NCI-H345 (cell line): Measurements from ENCODE around the gene FUT7.

Experiments
- DNase-seq: peaks from one replicate; lab custom pipeline; 2025; lab: John Stamatoyannopoulos, UW

FUT7 gene

GRCh38 chr9:137001857-137002645 lies 29.8 kb downstream of the FUT7 start:
- no peak for DNase-seq

- no peak for DNase-seq
Measured at GRCh38 chr9:137000177-137000930, 31.5 kb downstream of the FUT7 start.

GRCh38 chr9:136997830-136998234 lies 34.1 kb downstream of the FUT7 start:
- no peak for DNase-seq

GRCh38 chr9:136997371-136997770 lies 34.5 kb downstream of the FUT7 start:
- no peak for DNase-seq

GRCh38 chr9:136996361-136997292 lies 35.3 kb downstream of the FUT7 start, which contains the start of gene CLIC3:
CLIC3 (minus strand) TSS chr9:136996568; CDS start chr9:136996543, 25 bp downstream.
- DNase-seq: peak; percentile 28

GRCh38 chr9:136995772-136996311 lies 36.0 kb downstream of the FUT7 start:
- peak; percentile 31 for DNase-seq

GRCh38 chr9:136995362-136995761 lies 36.5 kb downstream of the FUT7 start:
- no peak for DNase-seq

GRCh38 chr9:136994888-136995230 lies 37.0 kb downstream of the FUT7 start:
- no peak for DNase-seq

- DNase-seq: no peak
Measured at GRCh38 chr9:136994180-136994887, 37.6 kb downstream of the FUT7 start.

GRCh38 chr9:136992819-136993369 lies 39.0 kb downstream of the FUT7 start:
- no peak for DNase-seq

- DNase-seq: peak; percentile 90
Measured at GRCh38 chr9:136991993-136992818, 39.7 kb downstream of the FUT7 start, which contains the start of gene PAXX. PAXX (plus strand) TSS chr9:136992422; CDS start chr9:136992444, 22 bp downstream.

GRCh38 chr9:136990242-136990911 lies 41.5 kb downstream of the FUT7 start:
- DNase-seq: peak; percentile 81

- no peak for DNase-seq
Measured at GRCh38 chr9:136988872-136989271, 43.0 kb downstream of the FUT7 start.

GRCh38 chr9:136985853-136986252 lies 46.0 kb downstream of the FUT7 start:
- DNase-seq: no peak

- DNase-seq: no peak
Measured at GRCh38 chr9:136985027-136985602, 46.8 kb downstream of the FUT7 start.

- no peak for DNase-seq
Measured at GRCh38 chr9:136984464-136985026, 47.3 kb downstream of the FUT7 start.

- DNase-seq: no peak
Measured at GRCh38 chr9:136983656-136984314, 48.1 kb downstream of the FUT7 start.

- no peak for DNase-seq
Measured at GRCh38 chr9:136983167-136983566, 48.7 kb downstream of the FUT7 start.
